GM23338 (cell line): ENCODE measurements around the gene KMT2E.
"Not testable (repeated sequence)": the region's sequence is repeated elsewhere in the genome, so short reads cannot be mapped to it uniquely, and the experiment has no call there.

Experiments used
- CREB1 ChIP-seq: fragments of 250-450 bp; sonication (Bioruptor Pico); IDR thresholded peaks from 2 replicates; pipeline ENCODE4 v1.5.0; 2020; ENCODE audit warnings: low read depth, mild to moderate bottlenecking, moderate library complexity
- CTCF ChIP-seq, 2 experiments: fragments of 200-600 bp in 1 of 2; sonication (generic) in 1 of 2; conservative IDR thresholded peaks; 2 replicates each; pipeline versions ENCODE4 v1.5.1 to v1.6.1; 2016 to 2017; ENCODE audit warnings: antibody characterized with exemption in 2 of 2, low read depth in 2 of 2, mild to moderate bottlenecking in 2 of 2, moderate library complexity in 1 of 2
- ETS1 ChIP-seq: IDR thresholded peaks from 2 replicates; pipeline ENCODE4 v1.6.1; 2016; ENCODE audit warnings: antibody characterized with exemption
- EZH2 ChIP-seq: fragments of 200-600 bp; sonication (generic); IDR thresholded peaks from one replicate; pipeline ENCODE4 v1.8.0; 2017; ENCODE audit warnings: antibody characterized with exemption, mild to moderate bottlenecking, low read depth; ENCODE audit not compliant: unreplicated experiment
- EZH2phosphoT487 ChIP-seq: fragments of 200-600 bp; sonication (generic); IDR thresholded peaks from one replicate; pipeline ENCODE4 v1.8.1; 2018; ENCODE audit warnings: antibody characterized with exemption; ENCODE audit not compliant: unreplicated experiment
- POLR2AphosphoS5 ChIP-seq: IDR thresholded peaks from 2 replicates; pipeline ENCODE4 v1.6.1; 2016; ENCODE audit warnings: antibody characterized with exemption, low read depth
- REST ChIP-seq: IDR thresholded peaks from one replicate; pipeline ENCODE4 v1.6.1; 2018; ENCODE audit warnings: antibody characterized with exemption; ENCODE audit not compliant: unreplicated experiment
- STAT1 ChIP-seq: IDR thresholded peaks from one replicate; pipeline ENCODE4 v1.6.1; 2016; ENCODE audit warnings: antibody characterized with exemption; ENCODE audit not compliant: unreplicated experiment
- ZNF114 ChIP-seq: fragments of 250-450 bp; sonication (Bioruptor Pico); IDR thresholded peaks from 2 replicates; pipeline ENCODE4 v1.5.0; 2020; ENCODE audit warnings: mild to moderate bottlenecking, moderate library complexity
- ZNF331 ChIP-seq: fragments of 250-450 bp; sonication (Bioruptor Pico); IDR thresholded peaks from 2 replicates; pipeline ENCODE4 v1.5.0; 2020; ENCODE audit warnings: low read depth, mild to moderate bottlenecking, moderate library complexity

- not testable (repeated sequence) for TF ChIP-seq CTCF (conservative IDR thresholded peaks at IDR 0.05; ENCODE audit: low read depth in 2 of 2); ZNF331 (CRISPR knock-in tag); EZH2phosphoT487; EZH2; ZNF114 (CRISPR knock-in tag); POLR2AphosphoS5; REST; STAT1; CREB1 (CRISPR knock-in tag); ETS1
These were observed 14.9 kb downstream of the KMT2E start for GRCh38 chr7:105028941-105029340.
